Breast epithelium (tissue), 3 donors: ENCODE results near the gene MTARC2.

ENCODE experiments used
- POLR2A ChIP-seq: fragments of 450-650 bp; IDR thresholded peaks from one replicate; pipeline ENCODE4 v1.6.1; 2016; ENCODE audit warnings: antibody characterized with exemption, mild to moderate bottlenecking, moderate library complexity
- TF ChIP-seq, protein P1 (sequence below), 3 donors: fragments of 450-650 bp; IDR thresholded peaks; one replicate each; pipeline ENCODE4 v1.5.1; 2016 to 2017; ENCODE audit warnings: antibody characterized with exemption in 3 of 3, mild to moderate bottlenecking in 3 of 3, moderate library complexity in 3 of 3

DNA sequence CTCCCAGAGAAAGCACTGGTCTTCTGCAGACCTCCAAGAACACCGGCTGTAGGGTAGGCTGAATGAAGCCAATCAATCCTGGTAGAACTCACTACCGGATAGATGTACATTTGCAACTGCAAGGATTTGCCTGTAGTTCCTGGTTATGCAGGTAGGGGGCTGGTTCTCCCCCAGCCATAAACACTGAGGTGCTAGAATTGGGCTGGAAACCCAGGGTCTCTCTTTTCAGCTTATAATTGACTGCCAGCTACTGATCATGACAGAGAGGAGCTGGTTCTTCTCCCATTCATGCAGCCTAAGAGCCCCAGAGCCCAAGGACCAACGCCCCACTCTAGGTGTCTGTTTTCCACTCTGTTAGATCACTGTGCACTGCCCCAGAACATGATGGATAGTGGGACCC is 21.5 kb upstream of the MTARC2 start:
- TF ChIP-seq, protein P1, sequence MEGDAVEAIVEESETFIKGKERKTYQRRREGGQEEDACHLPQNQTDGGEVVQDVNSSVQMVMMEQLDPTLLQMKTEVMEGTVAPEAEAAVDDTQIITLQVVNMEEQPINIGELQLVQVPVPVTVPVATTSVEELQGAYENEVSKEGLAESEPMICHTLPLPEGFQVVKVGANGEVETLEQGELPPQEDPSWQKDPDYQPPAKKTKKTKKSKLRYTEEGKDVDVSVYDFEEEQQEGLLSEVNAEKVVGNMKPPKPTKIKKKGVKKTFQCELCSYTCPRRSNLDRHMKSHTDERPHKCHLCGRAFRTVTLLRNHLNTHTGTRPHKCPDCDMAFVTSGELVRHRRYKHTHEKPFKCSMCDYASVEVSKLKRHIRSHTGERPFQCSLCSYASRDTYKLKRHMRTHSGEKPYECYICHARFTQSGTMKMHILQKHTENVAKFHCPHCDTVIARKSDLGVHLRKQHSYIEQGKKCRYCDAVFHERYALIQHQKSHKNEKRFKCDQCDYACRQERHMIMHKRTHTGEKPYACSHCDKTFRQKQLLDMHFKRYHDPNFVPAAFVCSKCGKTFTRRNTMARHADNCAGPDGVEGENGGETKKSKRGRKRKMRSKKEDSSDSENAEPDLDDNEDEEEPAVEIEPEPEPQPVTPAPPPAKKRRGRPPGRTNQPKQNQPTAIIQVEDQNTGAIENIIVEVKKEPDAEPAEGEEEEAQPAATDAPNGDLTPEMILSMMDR (IDR thresholded peaks at IDR 0.05), result no peak
- TF ChIP-seq POLR2A, result no peak
